ENCODE results near the gene NUFIP2.

- TF ChIP-seq CTCF (IDR thresholded peaks at IDR 0.05) (no peak), POLR2A (IDR thresholded peaks at IDR 0.05) (no peak)
These were observed 10.0 kb downstream of the NUFIP2 start for GRCh38 chr17:29283961-29284360.

Data from testis (tissue), 2 donors.